ENCODE measurements around the gene PDE6A. TPM values are rescaled to one million over a fixed set of nuclear protein-coding genes. Genes with fewer than 3 reads are reported as not detected.

Gene PDE6A
- total RNA-seq, 1 experiment from 2014 or later, result 0.42 TPM

GRCh38 chr5:149962601-149963300 lies 18.2 kb upstream of the PDE6A start:
- no peak for TF ChIP-seq CTCF (IDR thresholded peaks at IDR 0.05; ENCODE audit: unreplicated experiment)
- Mint-ChIP-seq H3K4me3 (ENCODE audit: unreplicated experiment) (peak overlapping the region; percentile 96), H3K27ac (ENCODE audit: low read depth, unreplicated experiment) (peak overlapping the region; percentile 36), H3K9me3 (ENCODE audit: unreplicated experiment) (no peaks in the 10 kb centered on the region), H3K27me3 (ENCODE audit: insufficient read depth, unreplicated experiment) (no peaks in the 10 kb centered on the region), H3K4me1 (ENCODE audit: insufficient read depth, unreplicated experiment) (peaks cover 55% of the 10 kb centered on the region), H3K36me3 (ENCODE audit: insufficient read depth, unreplicated experiment) (peaks cover 33% of the 10 kb centered on the region)
- DNase-seq (ENCODE audit: unreplicated experiment), result no peak
- BruUV-seq (replicated peaks), result no TSS peak
- intact Hi-C loops (cut with micrococcal nuclease), result loop anchor here (1.0 kb wide), 2 partner anchors 125 to 256 kb away; no protein-coding TSS in a partner anchor
- ChIA-PET POLR2A (interaction anchor here (0.8 to 9.1 kb wide), 27 partner anchors 9 to 330 kb away, joined by 3 to 187 read pairs (median 6); no protein-coding TSS in a partner anchor), CTCF (interaction anchor here (0.6 to 29.3 kb wide), 45 partner anchors 9 to 522 kb away, joined by 3 to 1621 read pairs (median 5); partner anchors contain the start of gene PDE6A)

- POLR2A ChIA-PET, result interaction anchor here (0.7 to 9.1 kb wide), 31 partner anchors 8 to 329 kb away, joined by 3 to 187 read pairs (median 5); partner anchors contain the start of genes HMGXB3 and TIGD6
- H3K36me3 Mint-ChIP-seq (ENCODE audit: insufficient read depth, unreplicated experiment), result peaks cover 33% of the 10 kb centered on the region
- peak; percentile 73 for TF ChIP-seq CTCF (IDR thresholded peaks at IDR 0.05; ENCODE audit: unreplicated experiment)
- peak overlapping the region; percentile 96 for H3K4me3 Mint-ChIP-seq (ENCODE audit: unreplicated experiment)
- H3K4me1 Mint-ChIP-seq (ENCODE audit: insufficient read depth, unreplicated experiment), result peaks cover 47% of the 10 kb centered on the region
- peak overlapping the region; percentile 97 for H3K27ac Mint-ChIP-seq (ENCODE audit: low read depth, unreplicated experiment)
- intact Hi-C loops (cut with micrococcal nuclease), result loop anchor here (1.0 to 2.0 kb wide), 5 partner anchors 28 to 326 kb away; no protein-coding TSS in a partner anchor
- H3K9me3 Mint-ChIP-seq (ENCODE audit: unreplicated experiment), result no peaks in the 10 kb centered on the region
- no peaks in the 10 kb centered on the region for H3K27me3 Mint-ChIP-seq (ENCODE audit: insufficient read depth, unreplicated experiment)
- peak; percentile 82 for DNase-seq (ENCODE audit: unreplicated experiment)
- BruUV-seq (replicated peaks), result no TSS peak
- CTCF ChIA-PET, result interaction anchor here (0.6 to 29.3 kb wide), 46 partner anchors 9 to 596 kb away, joined by 3 to 1621 read pairs (median 6); partner anchors contain the start of gene PDE6A
Observed at GRCh38 chr5:149961957-149962409, 17.4 kb upstream of the PDE6A start.

- peak overlapping the region; percentile 96 for H3K4me3 Mint-ChIP-seq (ENCODE audit: unreplicated experiment)
- no peaks in the 10 kb centered on the region for H3K27me3 Mint-ChIP-seq (ENCODE audit: insufficient read depth, unreplicated experiment)
- ChIA-PET POLR2A (interaction anchor here (0.6 to 9.1 kb wide), 37 partner anchors 9 to 353 kb away, joined by 3 to 187 read pairs (median 7); partner anchors contain the start of genes HMGXB3, PDE6A and TIGD6), CTCF (interaction anchor here (0.7 to 29.3 kb wide), 37 partner anchors 7 to 381 kb away, joined by 3 to 1621 read pairs (median 7); no protein-coding TSS in a partner anchor)
- intact Hi-C loops (cut with micrococcal nuclease), result loop anchor here (1.0 to 2.0 kb wide), 3 partner anchors 29 to 325 kb away; no protein-coding TSS in a partner anchor
- TF ChIP-seq CTCF (IDR thresholded peaks at IDR 0.05; ENCODE audit: unreplicated experiment), result no peak
- TSS peak; percentile 63 for BruUV-seq (replicated peaks)
- peak; percentile 30 for DNase-seq (ENCODE audit: unreplicated experiment)
- H3K9me3 Mint-ChIP-seq (ENCODE audit: unreplicated experiment), result no peaks in the 10 kb centered on the region
- H3K36me3 Mint-ChIP-seq (ENCODE audit: insufficient read depth, unreplicated experiment), result peaks cover 33% of the 10 kb centered on the region
- H3K4me1 Mint-ChIP-seq (ENCODE audit: insufficient read depth, unreplicated experiment), result peaks cover 45% of the 10 kb centered on the region
- H3K27ac Mint-ChIP-seq (ENCODE audit: low read depth, unreplicated experiment), result peak overlapping the region; percentile 97
Observed at GRCh38 chr5:149961186-149961685, 16.6 kb upstream of the PDE6A start.

Measured in MCF 10A (cell line).